A673 (cell line): ENCODE measurements around the gene MSL2.

Source experiments
- CTCF ChIP-seq: fragments of 300-800, 200-600 bp; sonication (generic); conservative IDR thresholded peaks from 2 replicates; pipeline ENCODE4 v1.5.1; 2017; ENCODE audit warnings: low read depth, mild to moderate bottlenecking, antibody characterized with exemption, low read length, moderate library complexity, mixed read lengths
- EZH2 ChIP-seq: fragments of 200-600 bp; sonication (generic); IDR thresholded peaks from 2 replicates; pipeline ENCODE4 v1.6.1; 2017; ENCODE audit warnings: borderline replicate concordance, low read depth, mild to moderate bottlenecking, mixed read lengths, antibody characterized with exemption, low read length; ENCODE audit not compliant: poor library complexity, severe bottlenecking

- TF ChIP-seq EZH2 (no peak), CTCF (no peak)
Observed at GRCh38 chr3:136184703-136185102, 11.4 kb downstream of the MSL2 start.
